ELR (cell line): ENCODE results near the gene POR.
"Not testable (repeated sequence)": the region's sequence is repeated elsewhere in the genome, so short reads cannot be mapped to it uniquely, and the experiment has no call there.

Experiments
- DNase-seq: peaks from one replicate; pipeline ENCODE4 v3.0.0-alpha.2; 2015; ENCODE audit warnings: low read depth

The POR gene

GRCh38 chr7:75992083-75992755 lies 77.3 kb downstream of the POR start:
- no peak for DNase-seq

GRCh38 chr7:75993689-75994387 lies 78.9 kb downstream of the POR start:
- peak; percentile 60 for DNase-seq

GRCh38 chr7:75994388-75995051 lies 79.6 kb downstream of the POR start, which contains the start of gene TMEM120A:
Gene TMEM120A, minus strand, starts transcription at chr7:75994595. Its CDS starts 25 bp downstream, at chr7:75994570.
- peak; percentile 92 for DNase-seq

GRCh38 chr7:75995052-75995471 lies 80.1 kb downstream of the POR start:
- DNase-seq, result no peak

- DNase-seq, result no peak
Observed at GRCh38 chr7:75995996-75996395, 81.0 kb downstream of the POR start.

- DNase-seq, result no peak
Observed at GRCh38 chr7:75996476-75996875, 81.5 kb downstream of the POR start.

- DNase-seq, result no peak
Observed at GRCh38 chr7:75998038-75998437, 83.1 kb downstream of the POR start.

GRCh38 chr7:76000566-76000965 lies 85.6 kb downstream of the POR start:
- DNase-seq, result no peak

GRCh38 chr7:76002139-76002538 lies 87.2 kb downstream of the POR start:
- DNase-seq, result no peak

- DNase-seq, result no peak
Observed at GRCh38 chr7:76002822-76003221, 87.9 kb downstream of the POR start.

- no peak for DNase-seq
Observed at GRCh38 chr7:76003351-76003750, 88.4 kb downstream of the POR start.

GRCh38 chr7:76005004-76005403 lies 90.0 kb downstream of the POR start:
- DNase-seq, result not testable (repeated sequence)

- no peak for DNase-seq
Observed at GRCh38 chr7:76008156-76008687, 93.3 kb downstream of the POR start.

- no peak for DNase-seq
Observed at GRCh38 chr7:76009672-76010600, 95.0 kb downstream of the POR start.

- no peak for DNase-seq
Observed at GRCh38 chr7:76011442-76011861, 96.5 kb downstream of the POR start.

GRCh38 chr7:76016191-76016947 lies 101.4 kb downstream of the POR start:
- DNase-seq, result no peak

- DNase-seq, result not testable (repeated sequence)
Observed at GRCh38 chr7:76018520-76018919, 103.6 kb downstream of the POR start.

- DNase-seq, result peak; percentile 67
Observed at GRCh38 chr7:76020031-76020714, 105.2 kb downstream of the POR start.

- no peak for DNase-seq
Observed at GRCh38 chr7:76022026-76022780, 107.2 kb downstream of the POR start.

- DNase-seq, result no peak
Observed at GRCh38 chr7:76023002-76023401, 108.0 kb downstream of the POR start.
